Right cardiac atrium (tissue), 5 donors: ENCODE measurements around the gene SLAMF6. TPM values are rescaled to one million over a fixed set of nuclear protein-coding genes. Genes with fewer than 3 reads are reported as not detected.

Experiments
- ATAC-seq, 2 donors: fragments of 200-7000 bp; cut with Tn5 transposase; one replicate each; pipeline versions ENCODE4 v1.8.0 to v1.9.1; 2020; ENCODE audit warnings: moderate library complexity in 2 of 2, mild to moderate bottlenecking in 1 of 2
- DNase-seq, 3 donors: peaks; one replicate each; pipeline ENCODE4 v3.0.0-alpha.2; 2020
- H3K27ac ChIP-seq: one replicate; pipeline ENCODE4 v1.5.1; 2013; ENCODE audit warnings: mild to moderate bottlenecking, low read length, control low read depth, moderate library complexity
- H3K27me3 ChIP-seq: one replicate; pipeline ENCODE4 v1.6.1; 2013; ENCODE audit not compliant: control insufficient read depth, insufficient read depth
- H3K4me1 ChIP-seq: one replicate; pipeline ENCODE4 v1.6.1; 2013; ENCODE audit warnings: low read length; ENCODE audit not compliant: control insufficient read depth, insufficient read depth
- H3K4me3 ChIP-seq: one replicate; pipeline ENCODE4 v1.5.1; 2013; ENCODE audit warnings: low read length, control low read depth
- H3K9me3 ChIP-seq: one replicate; pipeline ENCODE4 v1.6.1; 2013; ENCODE audit warnings: low read length; ENCODE audit not compliant: control insufficient read depth
- WGBS: extraction: QIAGEN DNeasy Blood & Tissue Kit; methylation state at CpG from one replicate; pipeline ENCODE4 v1.1.7; 2013; 5-methylcytosine and 5-hydroxymethylcytosine counted together
- intact Hi-C, 4 donors: fragments of 100-400 bp; cut with DNase I; formaldehyde crosslinking; loops; one replicate each; pipeline versions ENCODE4 v1.11.0 to v1.14.0; 2022 to 2023
- polyA plus RNA-seq: library from polyadenylated mRNA; stranded (reverse); fragments of 200-250 nt; gene quantifications from one replicate; pipeline ENCODE4 v1.2.3, GENCODE V29; 2013
- total RNA-seq, 4 donors: library from RNA; stranded (reverse); fragmentation: NEBNext Ultra II Directional; extraction: Animal tissue kit (Norgen Biotek cat#: 25700); gene quantifications; one replicate each; pipeline ENCODE4 v1.2.1, GENCODE V29; 2021
- donor health status: healthy with polysubstance abuse.
- donor health status: DM: no; HTN: yes; CAD: no.
- donor health status: DM: no; HTN: no; CAD: no.
- donor health status: DM: no; HTN: yes; CAD: no; lungs with severe emphysema.
- donor health status: DM: yes; HTN: yes; CAD: no.

SLAMF6 gene
- total and polyA plus RNA-seq, 5 donors: 0.34 to 0.66 (median 0.42) TPM

GRCh38 chr1:160439718-160440117 lies 83.3 kb downstream of the SLAMF6 start:
- no peak overlapping the region for H3K4me3 ChIP-seq
- DNase-seq: no peak
- WGBS: 67% methylated on average over 2 of the region's 2 CpGs
- intact Hi-C loops: no loop called here
- no peaks in the 10 kb centered on the region for H3K4me1 ChIP-seq
- H3K9me3 ChIP-seq: no peaks in the 10 kb centered on the region
- H3K27me3 ChIP-seq: no peaks in the 10 kb centered on the region
- ATAC-seq: no peak
- H3K27ac ChIP-seq: no peak overlapping the region

DNA sequence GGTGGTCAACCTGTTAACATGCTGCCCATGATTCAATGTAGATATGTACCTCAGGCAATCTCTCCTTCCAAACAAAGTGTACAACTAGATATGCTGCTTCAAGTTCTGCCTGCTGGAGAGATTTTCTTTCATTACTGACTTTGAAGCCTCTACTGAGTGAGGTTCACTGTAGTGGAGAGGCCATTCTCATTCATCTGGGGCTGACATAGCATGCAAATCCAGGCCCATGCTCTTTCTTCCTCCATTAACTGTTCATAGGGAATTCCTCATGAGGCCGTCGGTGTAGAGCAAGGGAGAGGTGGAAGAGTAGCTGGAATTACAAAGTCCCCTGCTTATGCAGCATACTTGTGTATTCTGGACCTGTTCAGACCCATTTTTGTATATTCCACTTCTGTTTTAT lies 84.1 kb downstream of the SLAMF6 start:
- Histone ChIP-seq H3K27me3 (no peaks in the 10 kb centered on the region), H3K4me3 (no peak overlapping the region), H3K4me1 (no peaks in the 10 kb centered on the region), H3K27ac (no peak overlapping the region), H3K9me3 (no peaks in the 10 kb centered on the region)
- DNase-seq: no peak
- intact Hi-C loops: no loop called here
- WGBS: 90% methylated on average over 2 of the region's 2 CpGs
- ATAC-seq: no peak

- intact Hi-C loops: no loop called here
- Histone ChIP-seq H3K27ac (no peak overlapping the region), H3K4me1 (no peaks in the 10 kb centered on the region), H3K27me3 (no peaks in the 10 kb centered on the region), H3K9me3 (no peaks in the 10 kb centered on the region), H3K4me3 (no peak overlapping the region)
- ATAC-seq: peak in 1 of 2 donors; percentile 31
- no peak for DNase-seq
- WGBS: 76% methylated on average over 4 of the region's 4 CpGs
Measured at GRCh38 chr1:160438317-160438918, 84.6 kb downstream of the SLAMF6 start.

DNA sequence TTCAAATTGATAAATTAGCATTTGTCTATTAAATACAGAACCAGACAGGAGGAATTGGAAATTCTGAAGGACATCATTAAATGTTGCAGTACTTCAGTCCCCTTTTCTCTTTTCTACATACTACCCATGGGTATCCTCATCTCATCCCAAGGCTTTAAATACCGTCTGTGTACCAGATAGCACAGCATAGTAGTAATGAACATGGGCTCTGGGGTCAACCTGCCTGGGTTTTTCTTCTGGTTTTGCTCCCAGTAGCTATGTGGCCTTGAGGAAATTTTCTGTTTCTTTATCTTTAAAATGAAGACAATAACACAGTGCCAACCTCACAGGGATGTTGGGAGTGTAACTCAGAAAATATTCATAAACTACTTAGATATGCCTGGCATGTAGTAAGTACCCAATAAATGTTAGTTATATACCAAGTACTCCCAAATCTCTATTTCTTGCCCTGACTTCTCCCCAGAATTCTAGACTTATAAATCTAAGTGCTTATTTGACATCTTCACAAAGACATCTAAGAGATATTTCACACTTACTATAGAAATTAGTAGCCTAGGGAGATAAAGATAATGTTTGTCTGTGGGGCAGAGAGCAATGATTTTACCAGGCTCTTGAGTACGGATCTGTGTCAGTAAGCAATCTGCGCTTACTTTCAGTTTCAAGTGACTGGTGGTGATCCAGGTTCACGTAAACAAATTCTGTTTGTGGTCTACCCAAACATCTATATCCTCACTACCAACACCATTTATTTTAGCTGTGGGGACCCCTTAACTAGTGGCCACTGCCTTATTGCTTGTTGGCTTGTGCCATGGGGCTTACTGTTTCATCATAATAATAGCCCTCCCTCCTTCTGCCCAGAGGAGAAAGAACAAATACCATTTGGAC lies 85.4 kb downstream of the SLAMF6 start:
- H3K27ac ChIP-seq: no peak overlapping the region
- peak in 1 of 2 donors; percentile 45 for ATAC-seq
- WGBS: 60% methylated on average over 4 of the region's 4 CpGs

DNA sequence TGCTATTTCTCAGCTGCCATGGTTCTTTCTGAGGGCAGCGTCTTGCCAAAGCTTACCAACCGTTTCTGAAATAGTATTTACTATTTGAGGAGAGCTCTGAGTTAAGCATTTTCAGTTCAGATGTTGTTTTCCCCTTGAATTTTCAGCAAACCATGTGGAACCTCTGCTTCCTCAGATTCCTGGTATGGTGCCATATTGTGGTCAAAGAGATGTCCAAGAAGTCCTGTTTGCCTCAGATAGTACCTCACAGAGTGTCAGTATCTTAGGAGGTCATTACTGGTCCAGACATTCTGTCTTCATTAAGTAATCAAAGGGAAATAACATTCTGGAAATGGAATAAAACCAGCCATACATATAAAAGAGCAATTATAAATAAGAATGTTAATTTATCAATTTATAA lies 86.1 kb downstream of the SLAMF6 start:
- no peak overlapping the region for H3K4me3 ChIP-seq
- H3K27me3 ChIP-seq: no peaks in the 10 kb centered on the region
- 69% methylated on average over 2 of the region's 2 CpGs for WGBS
- H3K27ac ChIP-seq: no peak overlapping the region
- intact Hi-C loops: no loop called here
- H3K4me1 ChIP-seq: no peaks in the 10 kb centered on the region
- DNase-seq: no peak
- no peaks in the 10 kb centered on the region for H3K9me3 ChIP-seq
- ATAC-seq: no peak

More for the DNA sequence above, 85.4 kb downstream of the SLAMF6 start:
- H3K4me3 ChIP-seq: no peak overlapping the region
- no peak for DNase-seq
- intact Hi-C loops: no loop called here
- no peaks in the 10 kb centered on the region for H3K9me3 ChIP-seq
- H3K27me3 ChIP-seq: no peaks in the 10 kb centered on the region
- H3K4me1 ChIP-seq: no peaks in the 10 kb centered on the region

Other genes starting within 250 kb of the SLAMF6 start
- 100 to 1,000 TPM in 2 of 4 donors, 10 to 100 TPM in 2; 97.4 to 113 (median 105) TPM for gene PEX19, start 238.1 kb downstream of the SLAMF6 start, total RNA-seq
- 42.5 TPM for gene PEX19, start 238.1 kb downstream of the SLAMF6 start, polyA plus RNA-seq
- gene COPA, start 180.0 kb downstream of the SLAMF6 start, total RNA-seq: 100 to 1,000 TPM; 115 to 140 (median 121) TPM
- gene COPA, start 180.0 kb downstream of the SLAMF6 start, polyA plus RNA-seq: 69.1 TPM
- 10 to 100 TPM; 67.1 to 84.3 (median 70.3) TPM for gene NCSTN, start 179.9 kb downstream of the SLAMF6 start, total RNA-seq
- gene NCSTN, start 179.9 kb downstream of the SLAMF6 start, polyA plus RNA-seq: 60.7 TPM
- under 1 TPM in 1 of 4 donors, not detected in 3; 0.09 TPM for gene NHLH1, start 156.2 kb downstream of the SLAMF6 start, total RNA-seq
- gene NHLH1, start 156.2 kb downstream of the SLAMF6 start, polyA plus RNA-seq: 0.05 TPM
- 10 to 100 TPM in 2 of 4 donors, 1 to 10 TPM in 2; 8.3 to 11.4 (median 9.5) TPM for gene VANGL2, start 122.7 kb downstream of the SLAMF6 start, total RNA-seq
- 4.7 TPM for gene VANGL2, start 122.7 kb downstream of the SLAMF6 start, polyA plus RNA-seq
- 1 to 10 TPM; 4.2 to 5.7 (median 5.3) TPM for gene CD84, start 56.2 kb upstream of the SLAMF6 start, total RNA-seq
- 0.61 TPM for gene CD84, start 56.2 kb upstream of the SLAMF6 start, polyA plus RNA-seq
- gene SLAMF1, start 123.8 kb upstream of the SLAMF6 start, total RNA-seq: under 1 TPM; 0.28 to 0.46 (median 0.38) TPM
- 0.18 TPM for gene SLAMF1, start 123.8 kb upstream of the SLAMF6 start, polyA plus RNA-seq
- gene CD48, start 188.6 kb upstream of the SLAMF6 start, total RNA-seq: 1 to 10 TPM in 2 of 4 donors, under 1 TPM in 2; 0.39 to 4.1 (median 1.8) TPM
- gene CD48, start 188.6 kb upstream of the SLAMF6 start, polyA plus RNA-seq: 0.93 TPM
- 1 to 10 TPM in 1 of 4 donors, under 1 TPM in 3; 0.31 to 1.3 (median 0.46) TPM for gene SLAMF7, start 216.0 kb upstream of the SLAMF6 start, total RNA-seq
- 0.07 TPM for gene SLAMF7, start 216.0 kb upstream of the SLAMF6 start, polyA plus RNA-seq